Panc1 (cell line): ENCODE results near the gene CYTH4. TPM values are rescaled to one million over a fixed set of nuclear protein-coding genes. Genes with fewer than 3 reads are reported as not detected.

Source experiments
- ATAC-seq: fragments of 200-7000 bp; cut with Tn5 transposase; 2 replicates; pipeline ENCODE4 v1.9.1; 2020; ENCODE audit warnings: mild to moderate bottlenecking, moderate library complexity
- BruUV-seq: library from RNA; stranded (reverse); fragments of 400-500 nt; replicated peaks from 2 replicates; lab custom pipeline; 2021; lab: Mats Ljungman, UMichigan
- CTCF ChIA-PET: fragments of 300-600 bp; sonication (Branson Sonifier 250); formaldehyde crosslinking; loops from one replicate; lab custom pipeline; 2022; ENCODE audit warnings: antibody characterized with exemption; lab: Charles Lee
- POLR2A ChIA-PET: fragments of 300-600 bp; sonication (Branson Sonifier 250); formaldehyde crosslinking; loops from one replicate; lab custom pipeline; 2022; ENCODE audit warnings: antibody characterized with exemption; lab: Charles Lee
- DNase-seq: peaks from one replicate; pipeline ENCODE4 v3.0.0-alpha.2; 2010; ENCODE audit warnings: low read depth, low spot score
- H3K27ac ChIP-seq: 2 replicates; pipeline ENCODE4 v1.5.1; 2011; ENCODE audit warnings: mild to moderate bottlenecking, low read length, inconsistent platforms
- H3K27me3 ChIP-seq: fragments of 200-500 bp; sonication (Bioruptor generic); 2 replicates; pipeline ENCODE4 v1.6.0; 2014; ENCODE audit warnings: low read length, inconsistent platforms; ENCODE audit not compliant: control insufficient read depth, insufficient read depth
- H3K36me3 ChIP-seq: fragments of 200-500 bp; sonication (Bioruptor generic); 2 replicates; pipeline ENCODE4 v1.5.1; 2014; ENCODE audit warnings: inconsistent platforms, mild to moderate bottlenecking, low read length, moderate library complexity; ENCODE audit not compliant: control insufficient read depth, insufficient read depth
- H3K4me1 ChIP-seq: 2 replicates; pipeline ENCODE4 v1.5.1; 2011; ENCODE audit warnings: inconsistent platforms, mild to moderate bottlenecking, low read length, moderate library complexity; ENCODE audit not compliant: control insufficient read depth, insufficient read depth
- H3K4me3 ChIP-seq, 2 experiments: 2 replicates each; pipeline ENCODE4 v1.5.1; 2011 to 2012; ENCODE audit warnings: low read depth in 2 of 2, low read length in 2 of 2, mild to moderate bottlenecking in 2 of 2, inconsistent platforms in 1 of 2, moderate library complexity in 1 of 2
- H3K9me3 ChIP-seq: fragments of 200-500 bp; sonication (Bioruptor generic); 2 replicates; pipeline ENCODE4 v1.5.1; 2014; ENCODE audit warnings: low read depth, mild to moderate bottlenecking, inconsistent platforms, low read length, moderate library complexity; ENCODE audit not compliant: control insufficient read depth, insufficient read depth
- POLR2AphosphoS5 ChIP-seq: IDR thresholded peaks from 2 replicates; pipeline ENCODE4 v1.6.1; 2012; ENCODE audit warnings: mild to moderate bottlenecking, low read depth, low read length, moderate library complexity
- REST ChIP-seq, 2 experiments: IDR thresholded peaks; 2 replicates each; pipeline ENCODE4 v1.6.1; 2011 to 2012; ENCODE audit warnings: low read depth in 2 of 2, control low read depth in 1 of 2, low read length in 1 of 2, mild to moderate bottlenecking in 1 of 2, moderate library complexity in 1 of 2; ENCODE audit not compliant: insufficient read depth in 1 of 2
- SIN3A ChIP-seq: IDR thresholded peaks from 2 replicates; pipeline ENCODE4 v1.6.1; 2012; ENCODE audit warnings: low read depth, mild to moderate bottlenecking, low read length, moderate library complexity, borderline replicate concordance; ENCODE audit not compliant: insufficient read depth
- TCF7L2 ChIP-seq: IDR thresholded peaks from 2 replicates; pipeline ENCODE4 v1.6.1; 2011; ENCODE audit warnings: mild to moderate bottlenecking, low read depth, low read length, inconsistent platforms
- in situ Hi-C: cut with HindIII; loops from 2 replicates; pipeline ENCODE4 v1.10.0; 2016; ENCODE audit warnings: low sequenced_read_pairs, low pct_unique_long_range_greater_than_20kb
- intact Hi-C: fragments of 100-400 bp; cut with micrococcal nuclease; formaldehyde crosslinking; loops from one replicate; pipeline ENCODE4 v1.10.0; 2022; ENCODE audit not compliant: unreplicated experiment
- total RNA-seq: library from RNA; stranded (reverse); gene quantifications from one replicate; pipeline ENCODE4 v1.2.1, GENCODE V29; 2021; ENCODE audit not compliant: unreplicated experiment
- TF ChIP-seq, protein P1 (sequence below): fragments of 450-650 bp; IDR thresholded peaks from 2 replicates; pipeline ENCODE4 v1.5.1; 2017; ENCODE audit warnings: mild to moderate bottlenecking

The CYTH4 gene
- total RNA-seq, 1 experiment from 2014 or later, result 1.3 TPM

- TF ChIP-seq, protein P1, sequence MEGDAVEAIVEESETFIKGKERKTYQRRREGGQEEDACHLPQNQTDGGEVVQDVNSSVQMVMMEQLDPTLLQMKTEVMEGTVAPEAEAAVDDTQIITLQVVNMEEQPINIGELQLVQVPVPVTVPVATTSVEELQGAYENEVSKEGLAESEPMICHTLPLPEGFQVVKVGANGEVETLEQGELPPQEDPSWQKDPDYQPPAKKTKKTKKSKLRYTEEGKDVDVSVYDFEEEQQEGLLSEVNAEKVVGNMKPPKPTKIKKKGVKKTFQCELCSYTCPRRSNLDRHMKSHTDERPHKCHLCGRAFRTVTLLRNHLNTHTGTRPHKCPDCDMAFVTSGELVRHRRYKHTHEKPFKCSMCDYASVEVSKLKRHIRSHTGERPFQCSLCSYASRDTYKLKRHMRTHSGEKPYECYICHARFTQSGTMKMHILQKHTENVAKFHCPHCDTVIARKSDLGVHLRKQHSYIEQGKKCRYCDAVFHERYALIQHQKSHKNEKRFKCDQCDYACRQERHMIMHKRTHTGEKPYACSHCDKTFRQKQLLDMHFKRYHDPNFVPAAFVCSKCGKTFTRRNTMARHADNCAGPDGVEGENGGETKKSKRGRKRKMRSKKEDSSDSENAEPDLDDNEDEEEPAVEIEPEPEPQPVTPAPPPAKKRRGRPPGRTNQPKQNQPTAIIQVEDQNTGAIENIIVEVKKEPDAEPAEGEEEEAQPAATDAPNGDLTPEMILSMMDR, result no peak
- TF ChIP-seq REST (IDR thresholded peaks at IDR 0.05; ENCODE audit: insufficient read depth in 1 of 2, low read depth in 2 of 2, low read length in 1 of 2) (no peak), TCF7L2 (no peak), POLR2AphosphoS5 (no peak), SIN3A (no peak)
- Histone ChIP-seq H3K27ac (no peak overlapping the region), H3K9me3 (no peaks in the 10 kb centered on the region), H3K36me3 (no peaks in the 10 kb centered on the region), H3K27me3 (no peaks in the 10 kb centered on the region), H3K4me1 (peaks cover under 1% of the 10 kb centered on the region; the same call in 1 of the 2 replicates), H3K4me3 (no peak overlapping the region)
- ATAC-seq (no peak), DNase-seq (no peak)
- CTCF ChIA-PET, result no interaction called here
- no TSS peak for BruUV-seq
- POLR2A ChIA-PET, result no interaction called here
- in situ Hi-C loops (no loop called here), intact Hi-C loops (no loop called here)
Measured at GRCh38 chr22:37351232-37351631, 68.9 kb downstream of the CYTH4 start.

DNA sequence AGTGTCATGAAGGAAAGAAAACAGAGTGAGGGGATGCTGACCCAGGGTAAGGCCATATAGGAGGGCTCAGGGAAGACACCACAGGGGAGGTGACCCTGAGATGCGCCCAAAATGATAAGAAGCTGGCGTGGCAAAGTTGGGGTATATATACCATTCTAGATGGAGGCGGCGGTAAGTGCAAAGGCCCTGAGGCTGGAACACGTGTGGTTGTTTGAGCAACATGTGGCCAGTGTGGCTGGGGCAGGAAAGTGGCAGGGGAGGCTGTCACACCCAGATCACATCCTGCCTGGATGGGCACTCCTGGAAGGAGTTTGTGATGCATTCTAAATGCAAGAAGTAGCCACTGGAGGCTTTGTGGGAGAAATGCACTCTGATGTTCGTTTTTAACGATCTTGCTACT lies 70.2 kb downstream of the CYTH4 start:
- no peaks in the 10 kb centered on the region for H3K9me3 ChIP-seq
- H3K36me3 ChIP-seq, result no peaks in the 10 kb centered on the region
- no peak for DNase-seq
- BruUV-seq, result no TSS peak
- no peak for TF ChIP-seq POLR2AphosphoS5
- no peak for TF ChIP-seq SIN3A
- TF ChIP-seq, protein P1, result no peak
- no peak for TF ChIP-seq TCF7L2
- TF ChIP-seq REST (IDR thresholded peaks at IDR 0.05; ENCODE audit: insufficient read depth in 1 of 2, low read depth in 2 of 2, low read length in 1 of 2), result no peak
- no peaks in the 10 kb centered on the region for H3K4me1 ChIP-seq
- intact Hi-C loops (no loop called here), in situ Hi-C loops (no loop called here)
- ATAC-seq, result no peak
- no peak overlapping the region for H3K4me3 ChIP-seq
- ChIA-PET POLR2A (interaction anchor here (0.5 kb wide), 1 partner anchor 187 kb away, joined by 4 read pairs; no protein-coding TSS in a partner anchor), CTCF (no interaction called here)
- H3K27me3 ChIP-seq, result no peaks in the 10 kb centered on the region
- H3K27ac ChIP-seq, result no peak overlapping the region
